Neural cell (in vitro differentiated cells): ENCODE measurements around the gene MYH7B. TPM values are rescaled to one million over a fixed set of nuclear protein-coding genes. Genes with fewer than 3 reads are reported as not detected.

Source experiments
- H2AFZ ChIP-seq: fragments of 200-600, 300-800 bp; sonication (generic), shearing (Covaris generic); 2 replicates; pipeline ENCODE4 v1.6.0; 2014; ENCODE audit warnings: low read depth, mild to moderate bottlenecking, antibody characterized with exemption, low read length, moderate library complexity
- H3F3A ChIP-seq: fragments of 200-600 bp; shearing (Covaris generic); 2 replicates; pipeline ENCODE4 v1.6.1; 2016; ENCODE audit warnings: mild to moderate bottlenecking, moderate library complexity, mixed read lengths, antibody characterized with exemption, low read length; ENCODE audit not compliant: insufficient read depth, poor library complexity, severe bottlenecking
- H3K27ac ChIP-seq: fragments of 200-600, 300-800 bp; sonication (generic), shearing (Covaris generic); 2 replicates; pipeline ENCODE4 v1.5.1; 2014; ENCODE audit warnings: mild to moderate bottlenecking, low read length, moderate library complexity
- H3K27me3 ChIP-seq: fragments of 300-800, 200-600 bp; sonication (generic), shearing (Covaris generic); 2 replicates; pipeline ENCODE4 v1.6.0; 2014; ENCODE audit warnings: mild to moderate bottlenecking, low read depth, low read length, moderate library complexity; ENCODE audit not compliant: insufficient read depth
- H3K36me3 ChIP-seq: fragments of 300-800, 200-600 bp; sonication (generic), shearing (Covaris generic); 2 replicates; pipeline ENCODE4 v1.5.1; 2014; ENCODE audit warnings: mild to moderate bottlenecking, antibody characterized with exemption, low read length, moderate library complexity; ENCODE audit not compliant: insufficient read depth
- H3K4me2 ChIP-seq: fragments of 300-800, 200-600 bp; sonication (generic), shearing (Covaris generic); 2 replicates; pipeline ENCODE4 v1.6.0; 2014; ENCODE audit warnings: mild to moderate bottlenecking, low read length
- H3K4me3 ChIP-seq: fragments of 300-800, 200-600 bp; sonication (generic), shearing (Covaris generic); 2 replicates; pipeline ENCODE4 v1.5.1; 2014; ENCODE audit warnings: mild to moderate bottlenecking, low read length, moderate library complexity
- H3K79me2 ChIP-seq: fragments of 200-600 bp; shearing (Covaris generic); replicated peaks from 2 replicates; pipeline ENCODE4 v1.6.0; 2014; ENCODE audit warnings: mild to moderate bottlenecking, low read length, moderate library complexity; ENCODE audit not compliant: insufficient read depth
- H3K9ac ChIP-seq: fragments of 300-800, 200-600 bp; sonication (generic), shearing (Covaris generic); 2 replicates; pipeline ENCODE4 v1.6.1; 2016; ENCODE audit warnings: mild to moderate bottlenecking, low read length, mixed read lengths
- H3K9me2 ChIP-seq: fragments of 200-600 bp; shearing (Covaris generic); 2 replicates; pipeline ENCODE4 v1.6.1; 2016; ENCODE audit warnings: mild to moderate bottlenecking, low read length, mixed read lengths; ENCODE audit not compliant: insufficient read depth
- H3K9me3 ChIP-seq: fragments of 200-600, 300-800 bp; sonication (generic), shearing (Covaris generic); 2 replicates; pipeline ENCODE4 v1.6.1; 2016; ENCODE audit warnings: mild to moderate bottlenecking, mixed run types, low read length, moderate library complexity, mixed read lengths
- H4K20me1 ChIP-seq: fragments of 200-600 bp; shearing (Covaris generic); 2 replicates; pipeline ENCODE4 v1.6.1; 2016; ENCODE audit warnings: mild to moderate bottlenecking, mixed run types; ENCODE audit not compliant: insufficient read depth
- CTCF ChIP-seq: fragments of 450-650 bp; IDR thresholded peaks from 2 replicates; pipeline ENCODE4 v1.5.1; 2014; ENCODE audit warnings: antibody characterized with exemption, mild to moderate bottlenecking, moderate library complexity; ENCODE audit not compliant: poor library complexity, severe bottlenecking
- EP300 ChIP-seq: fragments of 450-650 bp; conservative IDR thresholded peaks from 2 replicates; pipeline ENCODE4 v1.6.1; 2014; ENCODE audit warnings: antibody characterized with exemption, mild to moderate bottlenecking, moderate library complexity; ENCODE audit not compliant: poor library complexity, severe bottlenecking
- EZH2 ChIP-seq: fragments of 200-600, 300-800 bp; shearing (Covaris generic), sonication (generic); IDR thresholded peaks from 2 replicates; pipeline ENCODE4 v1.6.1; 2014; ENCODE audit warnings: antibody characterized with exemption, low read length, borderline replicate concordance, mild to moderate bottlenecking; ENCODE audit not compliant: insufficient read depth, poor library complexity, severe bottlenecking
- MXI1 ChIP-seq: fragments of 450-650 bp; conservative IDR thresholded peaks from 2 replicates; pipeline ENCODE4 v1.6.1; 2014; ENCODE audit warnings: antibody characterized with exemption, mild to moderate bottlenecking; ENCODE audit not compliant: poor library complexity, severe bottlenecking
- POLR2AphosphoS5 ChIP-seq: IDR thresholded peaks from 2 replicates; pipeline ENCODE4 v1.6.1; 2012
- RAD21 ChIP-seq: fragments of 450-650 bp; conservative IDR thresholded peaks from 2 replicates; pipeline ENCODE4 v1.6.1; 2014; ENCODE audit warnings: antibody characterized with exemption, mild to moderate bottlenecking, moderate library complexity
- REST ChIP-seq: IDR thresholded peaks from 2 replicates; pipeline ENCODE4 v1.6.1; 2012; ENCODE audit warnings: borderline replicate concordance
- SMC3 ChIP-seq: fragments of 450-650 bp; conservative IDR thresholded peaks from 2 replicates; pipeline ENCODE4 v1.6.1; 2014; ENCODE audit warnings: antibody characterized with exemption, mild to moderate bottlenecking, moderate library complexity; ENCODE audit not compliant: poor library complexity
- TAF1 ChIP-seq: IDR thresholded peaks from 2 replicates; pipeline ENCODE4 v1.6.1; 2012; ENCODE audit warnings: low read depth
- polyA plus RNA-seq: library from polyadenylated mRNA; depleted of rRNA; stranded (reverse); fragments of >200 nt; gene quantifications from 2 replicates; pipeline ENCODE4 v1.2.3, GENCODE V29; 2014

MYH7B gene
- polyA plus RNA-seq, 1 donor from 2014 or later = not detected

GRCh38 chr20:34967421-34967820 is 11.8 kb downstream of the MYH7B start:
- Histone ChIP-seq H3K36me3 (no peaks in the 10 kb centered on the region), H3K9me3 (no peaks in the 10 kb centered on the region), H3K9me2 (no peaks in the 10 kb centered on the region), H3K4me3 (no peak overlapping the region), H4K20me1 (no peaks in the 10 kb centered on the region), H2AFZ (no peak overlapping the region), H3K4me2 (no peak overlapping the region), H3K9ac (no peak overlapping the region), H3F3A (no peaks in the 10 kb centered on the region), H3K27ac (no peak overlapping the region), H3K27me3 (no peaks in the 10 kb centered on the region), H3K79me2 (no peaks in the 10 kb centered on the region)
- TF ChIP-seq SMC3 (no peak), EZH2 (no peak), RAD21 (no peak), TAF1 (no peak), CTCF (no peak), POLR2AphosphoS5 (no peak), MXI1 (no peak), EP300 (no peak), REST (no peak)

GRCh38 chr20:34968042-34968775 is 12.5 kb downstream of the MYH7B start:
- no peaks in the 10 kb centered on the region for H3K9me2 ChIP-seq
- H3K4me2 ChIP-seq = no peak overlapping the region
- H3F3A ChIP-seq = no peaks in the 10 kb centered on the region
- no peaks in the 10 kb centered on the region for H3K36me3 ChIP-seq
- no peaks in the 10 kb centered on the region for H3K9me3 ChIP-seq
- no peak overlapping the region for H3K27ac ChIP-seq
- no peaks in the 10 kb centered on the region for H3K27me3 ChIP-seq
- TF ChIP-seq POLR2AphosphoS5 (no peak), EP300 (no peak), CTCF (no peak), SMC3 (no peak), RAD21 (no peak), REST (no peak), EZH2 (no peak), TAF1 (no peak), MXI1 (no peak)
- H3K79me2 ChIP-seq = no peaks in the 10 kb centered on the region
- H2AFZ ChIP-seq = no peak overlapping the region
- no peak overlapping the region for H3K4me3 ChIP-seq
- H4K20me1 ChIP-seq = no peaks in the 10 kb centered on the region
- no peak overlapping the region for H3K9ac ChIP-seq
